Upper lobe of left lung (tissue), 6 donors: ENCODE results near the gene RFTN1. TPM values are rescaled to one million over a fixed set of nuclear protein-coding genes. Genes with fewer than 3 reads are reported as not detected.

ENCODE experiments used
- ATAC-seq, 2 donors: fragments of 200-7000 bp; cut with Tn5 transposase; one replicate each; pipeline ENCODE4 v1.9.1; 2022; ENCODE audit warnings: mild to moderate bottlenecking in 2 of 2, moderate library complexity in 2 of 2; ENCODE audit not compliant: low FRiP score in 2 of 2
- DNase-seq, 2 donors: peaks; one replicate each; pipeline ENCODE4 v3.0.0-alpha.2; 2019 to 2020
- H3K27ac ChIP-seq, 4 donors: fragments of 200-600 bp; sonication (generic); one replicate each; pipeline ENCODE4 v1.5.1; 2016 to 2019
- H3K27me3 ChIP-seq, 4 donors: fragments of 200-600 bp; sonication (generic); one replicate each; pipeline ENCODE4 v1.5.1; 2017 to 2019
- H3K36me3 ChIP-seq, 4 donors: fragments of 200-600 bp; sonication (generic); one replicate each; pipeline ENCODE4 v1.5.1; 2016 to 2019
- H3K4me1 ChIP-seq, 4 donors: fragments of 200-600 bp; sonication (generic); one replicate each; pipeline ENCODE4 v1.5.1; 2018 to 2019
- H3K4me3 ChIP-seq, 4 donors: fragments of 200-600 bp; sonication (generic); one replicate each; pipeline ENCODE4 v1.5.1; 2017 to 2019; ENCODE audit warnings: mild to moderate bottlenecking in 2 of 4, moderate library complexity in 1 of 4
- H3K9me3 ChIP-seq, 4 donors: fragments of 200-600 bp; sonication (generic); one replicate each; pipeline ENCODE4 v1.5.1; 2018 to 2019
- CTCF ChIP-seq, 6 experiments: fragments of 450-650 bp in 4 of 6; fragments of 200-600 bp in 2 of 6; sonication (generic) in 2 of 6; IDR thresholded peaks; one replicate each; pipeline ENCODE4 v1.5.1; 2016 to 2019; ENCODE audit warnings: antibody characterized with exemption in 6 of 6
- EP300 ChIP-seq, 4 donors: sonication (generic); formaldehyde crosslinking; IDR thresholded peaks; one replicate each; pipeline ENCODE4 v1.5.1; 2017; ENCODE audit warnings: antibody characterized with exemption in 4 of 4, control low read depth in 2 of 4
- POLR2A ChIP-seq, 4 donors: fragments of 450-650 bp; IDR thresholded peaks; one replicate each; pipeline ENCODE4 v1.5.1; 2016 to 2017; ENCODE audit warnings: antibody characterized with exemption in 4 of 4, mild to moderate bottlenecking in 2 of 4
- POLR2AphosphoS5 ChIP-seq, 2 donors: sonication (generic); formaldehyde crosslinking; IDR thresholded peaks; one replicate each; pipeline ENCODE4 v1.5.1; 2017; ENCODE audit warnings: antibody characterized with exemption in 2 of 2
- WGBS, 2 donors: methylation state at CpG; one replicate each; pipeline ENCODE4 v1.1.5; 2017 to 2018; 5-methylcytosine and 5-hydroxymethylcytosine counted together
- total RNA-seq, 6 donors: library from RNA; depleted of rRNA in 4 of 6; stranded (reverse); fragments of >200 nt in 4 of 6; gene quantifications; one replicate each; pipeline versions ENCODE4 v1.1.0 to v1.2.1, GENCODE V29; 2016 to 2021
- donor health status: DM: no; HTN: no; CAD: no; lungs with moderate emphysema.
- donor health status: DM: no; HTN: yes; CAD: no; lungs with severe emphysema.

RFTN1 gene
- total RNA-seq, 6 donors from 2014 or later = 62.1 to 121 (median 76.1) TPM

GRCh38 chr3:16520970-16521881, 7.7 kb upstream of the RFTN1 start:
- Histone ChIP-seq H3K9me3 (peaks cover 0 to 5% (median 2%) of the 10 kb centered on the region in 4 donors), H3K36me3 (no peaks in the 10 kb centered on the region), H3K4me1 (peaks cover 0 to 14% (median 5%) of the 10 kb centered on the region in 4 donors), H3K4me3 (no peak overlapping the region), H3K27me3 (no peaks in the 10 kb centered on the region), H3K27ac (no peak overlapping the region)
- TF ChIP-seq POLR2AphosphoS5 (IDR thresholded peaks at IDR 0.05) (no peak), POLR2A (IDR thresholded peaks at IDR 0.05) (no peak), CTCF (IDR thresholded peaks at IDR 0.05) (no peak), EP300 (IDR thresholded peaks at IDR 0.05) (no peak)
- ATAC-seq (no peak), DNase-seq (no peak)
- 65 to 67% methylated on average over 5 of the region's 5 CpGs for WGBS, 2 donors

- Histone ChIP-seq H3K27ac (no peak overlapping the region), H3K27me3 (no peaks in the 10 kb centered on the region), H3K9me3 (peaks cover 0 to 5% (median 2%) of the 10 kb centered on the region in 4 donors), H3K4me3 (no peak overlapping the region), H3K36me3 (no peaks in the 10 kb centered on the region), H3K4me1 (peaks cover 0 to 20% (median 5%) of the 10 kb centered on the region in 4 donors)
- TF ChIP-seq CTCF (IDR thresholded peaks at IDR 0.05) (no peak), POLR2A (IDR thresholded peaks at IDR 0.05) (no peak), EP300 (IDR thresholded peaks at IDR 0.05) (no peak), POLR2AphosphoS5 (IDR thresholded peaks at IDR 0.05) (no peak)
- DNase-seq (no peak), ATAC-seq (no peak)
- 75 to 83% methylated on average over 5 to 6 of the region's 6 CpGs for WGBS, 2 donors
Measured at GRCh38 chr3:16520241-16520969, 6.9 kb upstream of the RFTN1 start.

DNA sequence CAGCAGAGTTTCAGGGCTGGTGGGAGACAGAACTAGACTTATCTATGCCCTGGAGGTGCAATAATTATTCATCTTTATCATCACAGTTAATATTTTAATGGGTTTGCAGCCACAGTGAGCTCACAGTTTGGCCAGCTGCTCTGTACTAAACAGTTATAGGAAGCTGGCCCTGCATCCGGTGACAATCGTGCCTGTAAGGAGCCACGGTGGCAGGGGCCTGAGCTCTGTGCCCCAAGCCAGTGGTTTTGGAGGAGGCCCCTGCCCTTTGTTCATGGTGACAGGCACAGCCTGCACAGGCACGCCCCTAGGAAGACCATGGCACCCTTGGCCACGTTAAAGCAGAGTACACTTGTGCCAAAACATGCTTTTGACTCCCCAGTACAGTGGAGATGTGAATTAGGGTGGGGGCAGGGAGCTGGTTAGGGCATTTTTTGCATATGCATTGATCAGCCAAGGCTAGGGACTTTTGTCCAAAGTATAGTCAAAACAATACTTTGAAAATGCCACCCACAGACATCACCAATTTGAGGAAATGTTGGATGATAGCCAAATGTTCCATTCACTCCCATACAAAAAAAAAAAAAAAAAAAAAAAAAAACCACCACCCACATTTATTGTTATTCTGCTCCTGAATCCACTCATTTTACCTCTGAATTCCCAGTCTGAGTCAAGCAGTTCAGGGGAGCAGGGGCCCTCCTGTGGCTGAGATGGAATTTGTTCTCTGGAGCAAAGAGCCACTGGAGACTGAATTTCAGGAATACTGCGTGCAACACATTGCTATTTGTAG, 3.4 kb upstream of the RFTN1 start:
- H3K27ac ChIP-seq = peak overlapping the region in 2 of 4 donors; percentile 27 to 32
- H3K4me3 ChIP-seq = no peak overlapping the region
- H3K4me1 ChIP-seq = peaks cover 14 to 39% (median 19%) of the 10 kb centered on the region in 4 donors
- H3K9me3 ChIP-seq = no peaks in the 10 kb centered on the region
- WGBS, 2 donors = 18 to 29% methylated on average over 4 to 6 of the region's 6 CpGs
- ATAC-seq (no peak), DNase-seq (peak in 1 of 2 donors; percentile 40)
- TF ChIP-seq POLR2A (IDR thresholded peaks at IDR 0.05) = no peak
- TF ChIP-seq CTCF (IDR thresholded peaks at IDR 0.05) = peak in 5 of 6 experiments; percentile 24 to 47 (median 35)
- no peaks in the 10 kb centered on the region for H3K36me3 ChIP-seq
- H3K27me3 ChIP-seq = no peaks in the 10 kb centered on the region

DNA sequence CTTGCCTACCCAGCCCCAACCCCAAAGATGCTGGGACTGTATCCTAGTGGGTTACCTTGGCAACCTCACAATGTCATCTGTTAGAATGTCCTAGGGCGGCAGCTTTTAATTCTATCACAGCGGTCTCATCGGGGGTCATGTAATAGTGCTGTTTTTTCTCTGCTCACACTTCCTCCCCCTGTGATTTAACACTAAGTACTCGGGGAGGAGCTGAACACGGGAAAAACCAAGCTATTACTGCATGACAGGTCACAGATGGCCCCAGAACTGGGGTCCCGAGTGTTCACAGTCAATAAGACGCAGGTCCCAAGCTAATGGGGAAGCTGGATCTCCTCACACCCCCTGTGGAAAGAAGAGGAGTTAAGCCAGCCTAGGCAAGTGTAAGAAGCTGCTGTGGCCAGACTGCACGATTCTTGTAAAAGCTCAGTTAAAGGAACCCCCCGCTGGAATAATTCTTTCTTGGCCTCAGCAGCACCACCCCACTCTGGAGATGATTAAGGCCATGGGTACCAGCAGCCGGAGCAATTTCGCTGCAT, 2.5 kb upstream of the RFTN1 start:
- no peaks in the 10 kb centered on the region for H3K27me3 ChIP-seq
- peaks cover 24 to 49% (median 29%) of the 10 kb centered on the region in 4 donors for H3K4me1 ChIP-seq
- ATAC-seq (no peak), DNase-seq (no peak)
- no peak overlapping the region for H3K4me3 ChIP-seq
- H3K27ac ChIP-seq = peak overlapping the region in 3 of 4 donors; percentile 12 to 32 (median 27)
- no peaks in the 10 kb centered on the region for H3K36me3 ChIP-seq
- H3K9me3 ChIP-seq = no peaks in the 10 kb centered on the region
- TF ChIP-seq POLR2A (IDR thresholded peaks at IDR 0.05) (no peak), EP300 (IDR thresholded peaks at IDR 0.05) (no peak), POLR2AphosphoS5 (IDR thresholded peaks at IDR 0.05) (no peak), CTCF (IDR thresholded peaks at IDR 0.05) (no peak)
- 59 to 68% methylated on average over 11 of the region's 11 CpGs for WGBS, 2 donors
